ENCODE measurements around the gene EFS. TPM values are rescaled to one million over a fixed set of nuclear protein-coding genes. Genes with fewer than 3 reads are reported as not detected.

Gene EFS
- total RNA-seq, 4 donors from 2014 or later = 10.6 to 22.6 (median 14.6) TPM

DNA sequence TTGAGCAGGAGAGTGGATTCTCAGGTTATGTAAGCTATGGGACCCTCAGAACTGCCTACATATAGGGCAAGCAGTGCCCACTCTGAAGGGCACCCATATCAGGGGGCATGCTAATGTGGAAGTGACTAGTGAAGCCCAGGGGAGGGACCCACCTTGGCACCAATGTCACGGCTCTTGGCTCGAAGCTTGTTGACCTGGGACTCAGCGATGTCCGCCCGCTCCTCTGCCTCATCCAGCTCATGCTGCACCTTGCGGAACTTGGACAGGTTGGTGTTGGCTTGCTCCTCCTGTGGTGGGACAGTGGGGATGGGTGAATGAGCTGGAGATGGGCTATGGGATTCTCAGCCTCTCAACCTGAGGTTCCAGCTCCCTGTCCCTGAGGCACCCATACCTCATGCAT is 17.3 kb upstream of the EFS start:
- H3K36me3 ChIP-seq = no peaks in the 10 kb centered on the region
- WGBS, 2 donors (ENCODE audit: low coverage in 1 of 2) = 92% methylated on average over 6 of the region's 6 CpGs; no CpG with 5 or more reads in 1 of the 2 donors

DNA sequence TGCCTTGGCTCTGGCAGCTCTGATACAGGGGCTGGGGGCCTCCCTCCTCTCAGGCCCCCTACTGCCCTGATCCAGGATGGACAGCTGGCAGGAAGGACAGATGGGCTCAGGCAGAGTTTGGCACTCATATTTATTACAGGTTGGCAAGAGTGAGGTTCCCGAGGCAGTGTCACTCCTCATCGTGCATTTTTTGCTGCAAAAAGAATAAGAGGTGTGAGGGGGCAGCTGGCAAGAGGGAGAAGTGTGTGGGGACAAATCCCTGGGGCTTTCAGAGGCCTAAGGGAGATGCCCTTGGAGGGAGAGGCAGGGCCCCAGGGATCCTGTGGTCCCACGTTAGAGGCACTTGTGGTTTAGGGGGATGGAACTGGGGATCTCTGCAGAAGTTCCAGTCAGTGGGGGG is 16.9 kb upstream of the EFS start:
- no peak for ATAC-seq
- Histone ChIP-seq H3K4me3 (no peak overlapping the region), H3K4me1 (peaks cover 0 to 8% (median 3%) of the 10 kb centered on the region in 3 donors), H3K36me3 (no peaks in the 10 kb centered on the region), H3K27ac (no peak overlapping the region), H3K9me3 (no peaks in the 10 kb centered on the region), H3K27me3 (peaks cover 21% of the 10 kb centered on the region)
- TF ChIP-seq POLR2AphosphoS5 (IDR thresholded peaks at IDR 0.05) (no peak), POLR2A (IDR thresholded peaks at IDR 0.05) (no peak), EP300 (IDR thresholded peaks at IDR 0.05) (no peak)
- TF ChIP-seq, protein P1, sequence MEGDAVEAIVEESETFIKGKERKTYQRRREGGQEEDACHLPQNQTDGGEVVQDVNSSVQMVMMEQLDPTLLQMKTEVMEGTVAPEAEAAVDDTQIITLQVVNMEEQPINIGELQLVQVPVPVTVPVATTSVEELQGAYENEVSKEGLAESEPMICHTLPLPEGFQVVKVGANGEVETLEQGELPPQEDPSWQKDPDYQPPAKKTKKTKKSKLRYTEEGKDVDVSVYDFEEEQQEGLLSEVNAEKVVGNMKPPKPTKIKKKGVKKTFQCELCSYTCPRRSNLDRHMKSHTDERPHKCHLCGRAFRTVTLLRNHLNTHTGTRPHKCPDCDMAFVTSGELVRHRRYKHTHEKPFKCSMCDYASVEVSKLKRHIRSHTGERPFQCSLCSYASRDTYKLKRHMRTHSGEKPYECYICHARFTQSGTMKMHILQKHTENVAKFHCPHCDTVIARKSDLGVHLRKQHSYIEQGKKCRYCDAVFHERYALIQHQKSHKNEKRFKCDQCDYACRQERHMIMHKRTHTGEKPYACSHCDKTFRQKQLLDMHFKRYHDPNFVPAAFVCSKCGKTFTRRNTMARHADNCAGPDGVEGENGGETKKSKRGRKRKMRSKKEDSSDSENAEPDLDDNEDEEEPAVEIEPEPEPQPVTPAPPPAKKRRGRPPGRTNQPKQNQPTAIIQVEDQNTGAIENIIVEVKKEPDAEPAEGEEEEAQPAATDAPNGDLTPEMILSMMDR (IDR thresholded peaks at IDR 0.05) = no peak
- WGBS, 2 donors (ENCODE audit: low coverage in 1 of 2) = 13 to 43% methylated on average over 1 to 3 of the region's 3 CpGs

More for the DNA sequence above, 17.3 kb upstream of the EFS start:
- no peak for ATAC-seq
- Histone ChIP-seq H3K9me3 (no peaks in the 10 kb centered on the region), H3K4me3 (no peak overlapping the region), H3K4me1 (peaks cover 0 to 8% (median 3%) of the 10 kb centered on the region in 3 donors), H3K27ac (no peak overlapping the region), H3K27me3 (peaks cover 21% of the 10 kb centered on the region)
- TF ChIP-seq POLR2AphosphoS5 (IDR thresholded peaks at IDR 0.05) (no peak), POLR2A (IDR thresholded peaks at IDR 0.05) (no peak), EP300 (IDR thresholded peaks at IDR 0.05) (no peak)
- TF ChIP-seq, protein P1 (IDR thresholded peaks at IDR 0.05) = no peak

DNA sequence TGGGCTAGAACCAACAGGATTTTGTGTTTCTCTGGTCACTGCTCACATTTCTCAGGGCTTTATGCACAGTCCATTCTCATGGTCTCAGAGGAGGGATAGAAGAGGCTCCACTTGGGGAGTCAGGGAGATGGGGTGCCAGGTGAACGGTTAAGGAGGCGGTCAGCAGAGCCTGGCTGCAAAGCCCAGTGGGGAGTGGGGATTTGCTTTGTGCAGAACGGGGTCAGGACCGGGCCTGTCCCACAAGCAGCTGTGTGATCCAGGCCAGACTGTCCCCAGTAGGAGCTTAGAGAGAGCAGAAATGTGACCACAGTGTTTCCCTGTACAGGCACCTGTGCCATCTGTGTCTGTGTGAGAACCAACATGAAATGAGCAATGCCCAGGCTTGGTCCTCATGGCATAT is 16.0 kb upstream of the EFS start:
- no peaks in the 10 kb centered on the region for H3K9me3 ChIP-seq
- no peak for ATAC-seq
- peaks cover 21% of the 10 kb centered on the region for H3K27me3 ChIP-seq
- H3K4me3 ChIP-seq = no peak overlapping the region
- WGBS, 2 donors (ENCODE audit: low coverage in 1 of 2) = 63% methylated on average over 3 of the region's 4 CpGs; no CpG with 5 or more reads in 1 of the 2 donors
- no peak overlapping the region for H3K27ac ChIP-seq
- no peaks in the 10 kb centered on the region for H3K36me3 ChIP-seq
- TF ChIP-seq EP300 (IDR thresholded peaks at IDR 0.05) (no peak), POLR2AphosphoS5 (IDR thresholded peaks at IDR 0.05) (no peak), POLR2A (IDR thresholded peaks at IDR 0.05) (no peak)
- TF ChIP-seq, protein P1 (IDR thresholded peaks at IDR 0.05) = no peak
- H3K4me1 ChIP-seq = peaks cover 0 to 8% (median 3%) of the 10 kb centered on the region in 3 donors

DNA sequence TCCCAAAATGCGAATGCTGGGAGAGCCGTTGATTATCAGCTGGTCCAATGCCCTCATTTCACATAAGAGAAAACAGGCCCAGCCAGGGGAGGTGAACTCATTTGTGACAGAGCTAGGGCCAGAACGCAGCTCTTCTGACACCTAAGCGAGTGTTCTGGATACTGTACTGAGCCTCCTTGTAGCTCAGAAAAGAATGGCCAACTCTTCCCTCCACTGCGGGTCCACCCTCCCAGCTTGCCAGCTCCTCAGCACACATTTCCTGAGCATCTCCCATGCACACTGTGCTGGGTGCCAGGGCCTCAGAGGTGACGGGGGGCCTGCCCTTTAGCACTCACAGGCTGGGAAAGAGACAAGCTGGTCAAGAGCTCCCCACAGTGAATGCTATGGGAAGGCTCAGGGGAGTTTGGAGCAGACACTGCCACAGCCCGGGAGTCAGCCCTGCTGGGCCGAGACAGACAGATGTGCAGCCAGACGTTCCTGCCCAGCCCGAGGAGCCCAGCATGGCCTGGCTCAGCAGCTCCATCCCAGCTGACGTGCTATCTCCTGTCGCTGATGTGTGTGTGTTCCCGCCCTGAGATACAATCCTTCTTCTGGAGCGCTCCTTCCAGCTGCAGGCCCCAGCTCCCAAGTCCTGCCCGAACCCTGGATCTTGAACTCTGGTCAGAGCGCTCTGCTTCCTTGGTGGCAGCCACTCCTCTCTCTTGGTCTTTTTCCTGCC is 15.4 kb upstream of the EFS start:
- H3K36me3 ChIP-seq = no peaks in the 10 kb centered on the region
- no peak overlapping the region for H3K4me3 ChIP-seq
- H3K27ac ChIP-seq = no peak overlapping the region
- ATAC-seq = no peak
- peaks cover 0 to 8% (median 3%) of the 10 kb centered on the region in 3 donors for H3K4me1 ChIP-seq
- TF ChIP-seq, protein P1 (IDR thresholded peaks at IDR 0.05) = no peak
- no peak for TF ChIP-seq EP300 (IDR thresholded peaks at IDR 0.05)
- TF ChIP-seq POLR2A (IDR thresholded peaks at IDR 0.05) = no peak
- TF ChIP-seq POLR2AphosphoS5 (IDR thresholded peaks at IDR 0.05) = no peak
- WGBS, 2 donors (ENCODE audit: low coverage in 1 of 2) = 40 to 60% methylated on average over 1 to 5 of the region's 16 CpGs
- H3K9me3 ChIP-seq = no peaks in the 10 kb centered on the region
- peaks cover 21% of the 10 kb centered on the region for H3K27me3 ChIP-seq

All from gastroesophageal sphincter (tissue), 4 donors.